Measurements from ENCODE around the gene TCF3. TPM values are rescaled to one million over a fixed set of nuclear protein-coding genes. Genes with fewer than 3 reads are reported as not detected.
"Not testable (repeated sequence)": the region's sequence is repeated elsewhere in the genome, so short reads cannot be mapped to it uniquely, and the experiment has no call there.

TCF3 gene
- total RNA-seq, 1 donor from 2014 or later, result 43.2 TPM

DNA sequence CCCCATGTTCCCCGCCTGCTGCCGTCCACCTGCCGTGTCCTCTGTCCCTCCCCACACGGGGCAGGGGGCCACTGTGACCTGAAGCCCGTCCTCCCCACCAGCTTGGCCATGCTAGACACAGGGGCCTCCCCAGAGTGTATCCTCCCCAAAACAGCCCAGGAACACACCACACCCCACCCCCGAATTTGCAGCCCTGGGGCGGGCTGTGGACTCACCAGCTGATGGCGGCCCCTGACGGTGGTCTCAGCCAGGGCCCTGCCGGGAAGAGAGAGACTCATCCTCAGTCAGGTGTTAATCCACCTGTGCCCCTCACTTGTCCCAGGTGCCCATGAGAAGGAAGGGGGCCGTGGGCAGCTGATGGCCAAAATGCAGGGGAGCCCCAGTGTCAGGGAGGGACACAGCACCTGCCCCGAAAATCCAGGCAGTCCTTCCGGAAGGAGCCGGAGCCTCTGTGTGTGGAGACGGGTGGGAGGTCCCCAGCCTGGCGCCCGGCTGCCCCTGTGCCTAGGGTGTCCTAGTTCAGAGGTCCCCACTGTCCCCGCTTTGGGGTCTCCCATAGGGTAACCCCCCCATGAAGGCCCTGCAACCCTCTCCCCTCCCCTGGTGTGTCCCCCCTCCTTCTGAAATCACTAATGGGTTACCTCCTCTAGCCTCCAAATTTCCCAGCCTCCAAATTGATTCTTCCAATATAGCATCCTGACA is 39.3 kb upstream of the TCF3 start:
- TF ChIP-seq CTCF (IDR thresholded peaks at IDR 0.05), result no peak
- H3K27me3 ChIP-seq, result peaks cover 33% of the 10 kb centered on the region
- no peak overlapping the region for H3K4me3 ChIP-seq
- no peaks in the 10 kb centered on the region for H3K4me1 ChIP-seq
- no peak for DNase-seq
- no peak overlapping the region for H3K27ac ChIP-seq
- no peaks in the 10 kb centered on the region for H3K9me3 ChIP-seq
- no peaks in the 10 kb centered on the region for H3K36me3 ChIP-seq
- peak; percentile 11 for ATAC-seq
- intact Hi-C loops (cut with DNase I), result no loop called here

DNA sequence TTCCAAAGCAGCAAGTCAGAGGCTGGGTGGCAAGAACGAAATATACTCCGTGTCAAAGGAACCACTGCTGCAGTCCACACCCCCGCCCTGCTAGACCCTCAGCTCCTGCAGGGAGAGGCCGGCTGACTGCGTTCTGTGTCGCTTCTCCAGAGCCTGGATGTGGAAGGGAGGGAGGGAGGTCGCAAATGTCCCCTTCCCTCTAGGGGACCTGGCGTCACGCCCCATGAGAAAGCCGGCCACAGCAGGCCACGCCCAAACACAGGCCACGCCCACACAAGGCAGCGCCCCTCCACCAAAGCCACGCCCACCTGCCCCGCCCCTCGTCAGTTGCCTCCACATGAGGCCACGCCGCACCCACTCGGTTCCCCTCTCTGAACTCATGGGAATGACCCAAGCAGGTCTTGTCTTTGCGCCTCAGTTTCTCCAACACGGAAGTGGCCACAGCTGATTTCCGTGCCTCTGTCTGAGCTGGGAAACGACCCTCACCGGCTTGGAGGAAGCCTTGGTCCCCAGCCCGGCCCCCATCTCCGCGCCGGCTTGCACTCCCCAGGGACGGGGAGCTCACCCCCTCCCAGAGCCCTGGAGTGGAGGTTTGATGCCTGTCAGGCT is 38.4 kb upstream of the TCF3 start:
- H3K36me3 ChIP-seq, result no peaks in the 10 kb centered on the region
- H3K27me3 ChIP-seq, result peaks cover 42% of the 10 kb centered on the region
- H3K27ac ChIP-seq, result no peak overlapping the region
- no peaks in the 10 kb centered on the region for H3K9me3 ChIP-seq
- no peaks in the 10 kb centered on the region for H3K4me1 ChIP-seq
- peak; percentile 81 for DNase-seq
- no peak for TF ChIP-seq CTCF (IDR thresholded peaks at IDR 0.05)
- no peak overlapping the region for H3K4me3 ChIP-seq
- intact Hi-C loops (cut with DNase I), result no loop called here
- peak; percentile 80 for ATAC-seq

DNA sequence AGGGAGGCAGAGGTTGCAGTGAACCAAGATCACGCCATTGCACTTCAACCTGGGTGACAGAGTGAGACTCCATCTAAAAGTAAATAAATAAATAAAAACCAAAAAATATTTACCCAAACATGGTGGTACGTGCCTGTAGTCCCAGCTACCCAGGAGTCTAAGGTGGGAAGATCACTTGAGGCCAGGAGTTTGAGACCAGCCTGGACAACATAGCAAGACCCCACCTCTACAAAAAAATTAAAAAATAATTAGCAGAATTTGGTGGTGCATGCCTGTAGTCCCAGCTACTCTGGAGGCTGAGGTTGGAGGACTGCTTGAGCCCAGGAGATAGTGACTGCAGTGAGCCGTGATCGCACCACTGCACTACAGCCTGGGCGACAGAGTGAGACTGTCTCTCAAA is 33.4 kb upstream of the TCF3 start:
- H3K4me3 ChIP-seq; intact Hi-C loops (cut with DNase I): not testable (repeated sequence)

DNA sequence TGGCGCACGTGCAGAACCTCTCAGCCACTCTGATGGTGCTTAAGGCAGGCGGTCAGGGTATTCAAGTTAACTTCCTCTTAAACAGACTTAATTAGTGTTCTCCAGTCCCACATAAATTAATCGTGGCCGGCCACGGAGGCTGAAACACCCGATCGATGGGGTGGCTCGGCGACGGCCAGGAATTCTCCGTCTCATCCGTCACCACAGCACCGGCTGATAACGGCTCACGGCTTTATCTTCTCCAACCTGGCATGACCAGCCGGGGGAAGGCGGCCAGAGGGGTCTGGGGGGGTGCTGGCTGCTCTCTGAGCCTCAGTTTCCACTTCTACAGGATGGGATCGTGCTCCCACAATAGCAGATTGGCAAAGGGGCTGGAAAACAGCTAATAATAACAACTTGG is 32.6 kb upstream of the TCF3 start:
- Histone ChIP-seq H3K4me1 (no peaks in the 10 kb centered on the region), H3K4me3 (no peak overlapping the region), H3K9me3 (no peaks in the 10 kb centered on the region), H3K27ac (no peak overlapping the region), H3K27me3 (peaks cover 35% of the 10 kb centered on the region), H3K36me3 (no peaks in the 10 kb centered on the region)
- TF ChIP-seq CTCF (IDR thresholded peaks at IDR 0.05), result no peak
- DNase-seq (no peak), ATAC-seq (no peak)
- intact Hi-C loops (cut with DNase I), result no loop called here

More for the DNA sequence above, 33.4 kb upstream of the TCF3 start:
- H3K36me3 ChIP-seq, H3K4me1 ChIP-seq, ATAC-seq, H3K27ac ChIP-seq, DNase-seq, H3K9me3 ChIP-seq: not testable (repeated sequence)
- H3K27me3 ChIP-seq, result peaks cover 37% of the 10 kb centered on the region

- H3K4me1 ChIP-seq, result no peaks in the 10 kb centered on the region
- ATAC-seq, result no peak
- DNase-seq, result no peak
- no peaks in the 10 kb centered on the region for H3K36me3 ChIP-seq
- intact Hi-C loops (cut with DNase I), result no loop called here
- H3K9me3 ChIP-seq, result no peaks in the 10 kb centered on the region
- TF ChIP-seq CTCF (IDR thresholded peaks at IDR 0.05), result no peak
- H3K4me3 ChIP-seq, result no peak overlapping the region
- H3K27ac ChIP-seq, result no peak overlapping the region
- peaks cover 39% of the 10 kb centered on the region for H3K27me3 ChIP-seq
Observed at GRCh38 chr19:1684573-1684912, 32.1 kb upstream of the TCF3 start.

DNA sequence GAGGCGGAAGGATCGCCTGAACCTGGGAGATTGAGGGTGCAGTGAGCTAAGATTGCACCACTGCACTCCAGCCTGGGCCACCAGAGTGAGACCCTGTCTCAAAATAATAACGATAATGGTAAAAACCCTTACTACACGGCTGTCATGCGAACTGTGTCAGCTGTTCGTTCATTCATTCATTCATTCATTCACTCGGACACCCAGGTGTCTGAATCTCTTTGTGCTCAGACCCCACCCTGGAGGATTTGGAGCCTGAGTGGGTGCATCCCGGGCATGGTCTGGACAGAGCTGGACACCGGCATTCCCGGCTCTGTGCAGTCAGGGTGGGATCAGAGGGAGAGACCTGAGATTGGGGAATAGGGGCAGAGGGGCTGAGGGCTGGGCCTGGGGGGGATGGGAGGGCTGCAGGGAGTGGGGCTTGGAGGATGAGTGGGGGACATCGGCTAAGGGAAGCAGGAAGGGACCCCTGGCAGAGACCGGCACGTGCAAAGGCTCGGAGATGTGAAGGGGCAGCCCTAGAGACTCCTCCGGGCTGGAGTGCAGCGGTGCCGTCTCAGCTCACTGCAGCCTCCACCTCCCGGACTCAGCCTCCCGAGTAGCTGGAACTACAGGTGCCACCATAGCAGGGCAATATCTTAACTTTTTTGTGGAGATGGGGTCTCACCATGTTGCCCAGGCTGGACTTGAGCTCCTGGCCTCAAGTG is 31.6 kb upstream of the TCF3 start:
- peaks cover 44% of the 10 kb centered on the region for H3K27me3 ChIP-seq
- intact Hi-C loops (cut with DNase I), result no loop called here
- no peaks in the 10 kb centered on the region for H3K4me1 ChIP-seq
- no peaks in the 10 kb centered on the region for H3K9me3 ChIP-seq
- TF ChIP-seq CTCF (IDR thresholded peaks at IDR 0.05), result no peak
- ATAC-seq (no peak), DNase-seq (no peak)
- H3K4me3 ChIP-seq, result no peak overlapping the region
- H3K36me3 ChIP-seq, result no peaks in the 10 kb centered on the region
- H3K27ac ChIP-seq, result no peak overlapping the region
